NCI-H2081 treated with DMSO at 0.1 percent for 48 hours (cell line): Measurements from ENCODE around the gene BMP7.

Experiments
- DNase-seq: peaks from one replicate; lab custom pipeline; 2025; lab: John Stamatoyannopoulos, UW

The BMP7 gene

DNA sequence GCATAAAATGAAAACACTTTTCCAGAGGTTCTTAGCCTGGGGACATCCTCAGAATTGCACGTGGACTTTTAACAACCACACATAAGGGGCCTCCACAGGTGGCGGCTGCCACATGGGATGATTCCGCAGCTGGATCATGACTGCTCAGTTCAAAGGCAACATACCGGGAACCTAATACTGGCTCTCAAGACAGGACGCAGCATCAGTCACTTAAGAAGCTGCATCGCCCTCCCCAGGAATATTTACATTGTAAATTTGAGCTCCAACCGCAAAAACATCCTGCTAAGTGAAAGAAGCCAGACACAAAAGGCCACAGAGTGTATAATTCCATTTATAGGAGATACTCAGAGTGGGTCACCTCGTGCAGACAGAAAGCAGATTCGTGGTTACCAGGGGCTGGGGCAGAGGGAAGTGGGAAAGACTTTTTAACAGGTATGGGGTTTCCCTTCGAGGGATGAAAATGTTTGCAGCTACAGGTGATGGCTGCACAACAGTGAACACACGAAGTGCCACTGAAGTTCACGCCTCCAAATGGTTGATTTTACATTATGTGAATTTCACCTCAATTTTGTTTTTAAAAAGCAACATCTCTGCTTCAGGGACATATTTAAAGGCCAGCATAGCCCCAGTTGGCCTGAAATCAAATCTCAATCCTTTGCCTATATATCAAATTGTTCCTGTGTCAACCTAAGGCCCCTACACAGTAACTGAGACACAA, 141.5 kb downstream of the BMP7 start:
- no peak for DNase-seq

- DNase-seq, result no peak
Observed at GRCh38 chr20:57124366-57124765, 142.1 kb downstream of the BMP7 start.

DNA sequence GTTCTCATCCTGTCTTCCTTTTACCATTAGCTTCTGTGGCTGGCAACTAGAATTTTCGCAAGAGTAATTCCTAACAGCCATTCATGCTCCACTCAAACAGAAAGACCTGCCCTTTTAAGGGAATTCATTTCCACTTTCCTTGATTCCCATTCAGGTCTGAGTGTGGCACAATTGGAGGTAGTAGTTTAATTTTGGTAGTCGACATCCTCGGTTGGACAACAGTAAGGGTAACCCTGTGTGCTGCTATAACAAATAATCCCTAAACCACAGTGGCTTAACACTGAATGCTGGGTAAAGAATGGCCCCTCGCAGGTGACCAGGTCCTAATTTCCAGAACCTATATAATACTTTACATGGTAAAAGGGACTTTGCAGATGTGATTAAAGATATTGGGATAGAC, 142.9 kb downstream of the BMP7 start:
- DNase-seq, result no peak

- DNase-seq, result no peak
Observed at GRCh38 chr20:57122536-57123489, 143.6 kb downstream of the BMP7 start.

DNA sequence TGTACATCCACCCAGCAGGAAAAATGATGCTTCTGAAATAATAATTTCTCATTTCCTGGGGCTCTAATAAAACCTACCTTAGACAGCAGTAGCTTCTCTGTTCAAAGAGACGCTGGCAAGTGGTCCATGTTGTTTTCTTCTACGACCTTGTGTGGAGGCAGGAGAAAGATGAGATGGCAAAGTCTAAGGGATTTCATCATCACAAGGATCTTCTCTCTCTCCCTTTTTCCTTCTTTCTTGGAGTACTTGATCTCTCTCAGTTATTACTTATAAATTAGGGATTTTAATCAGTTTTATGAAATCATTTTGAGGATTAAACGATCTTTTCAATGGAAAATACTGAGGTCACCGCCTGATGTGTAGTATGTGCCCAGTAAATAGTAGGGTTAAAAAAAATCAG, 147.5 kb downstream of the BMP7 start:
- no peak for DNase-seq
